Choroid plexus epithelial cell (primary cell): ENCODE results near the gene ZC3H12C.
"Not testable (repeated sequence)": the region's sequence is repeated elsewhere in the genome, so short reads cannot be mapped to it uniquely, and the experiment has no call there.

Experiments used
- DNase-seq: peaks from one replicate; pipeline ENCODE4 v3.0.0-alpha.2; 2010; ENCODE audit warnings: low read depth
- H3K4me3 ChIP-seq: 2 replicates; pipeline ENCODE4 v1.5.1; 2011; ENCODE audit warnings: low read depth, mild to moderate bottlenecking, control low read depth, low read length, moderate library complexity
- TF ChIP-seq, protein P1 (sequence below): conservative IDR thresholded peaks from 2 replicates; pipeline ENCODE4 v1.5.1; 2011; ENCODE audit warnings: low read depth, mild to moderate bottlenecking, control low read depth, inconsistent platforms, low read length, moderate library complexity

ZC3H12C gene

DNA sequence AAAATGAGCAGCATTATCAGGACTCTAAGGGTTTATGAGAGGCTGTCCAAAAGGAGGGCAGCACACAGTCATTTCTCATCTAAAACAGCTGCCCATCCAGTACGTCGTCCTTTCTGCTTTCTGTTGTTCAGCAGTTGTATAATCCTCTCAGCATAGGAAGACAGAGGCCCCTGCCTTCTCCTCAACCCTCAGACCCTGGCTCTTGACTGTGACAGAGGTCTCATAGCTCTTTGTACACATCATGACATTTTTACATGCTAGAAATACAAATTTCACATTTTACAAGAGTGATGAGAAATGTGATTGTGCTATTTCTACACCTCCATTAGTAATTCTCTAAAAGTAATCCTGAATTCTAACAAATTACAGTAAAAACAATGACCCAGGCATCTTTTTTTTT lies 36.2 kb upstream of the ZC3H12C start:
- TF ChIP-seq, protein P1, sequence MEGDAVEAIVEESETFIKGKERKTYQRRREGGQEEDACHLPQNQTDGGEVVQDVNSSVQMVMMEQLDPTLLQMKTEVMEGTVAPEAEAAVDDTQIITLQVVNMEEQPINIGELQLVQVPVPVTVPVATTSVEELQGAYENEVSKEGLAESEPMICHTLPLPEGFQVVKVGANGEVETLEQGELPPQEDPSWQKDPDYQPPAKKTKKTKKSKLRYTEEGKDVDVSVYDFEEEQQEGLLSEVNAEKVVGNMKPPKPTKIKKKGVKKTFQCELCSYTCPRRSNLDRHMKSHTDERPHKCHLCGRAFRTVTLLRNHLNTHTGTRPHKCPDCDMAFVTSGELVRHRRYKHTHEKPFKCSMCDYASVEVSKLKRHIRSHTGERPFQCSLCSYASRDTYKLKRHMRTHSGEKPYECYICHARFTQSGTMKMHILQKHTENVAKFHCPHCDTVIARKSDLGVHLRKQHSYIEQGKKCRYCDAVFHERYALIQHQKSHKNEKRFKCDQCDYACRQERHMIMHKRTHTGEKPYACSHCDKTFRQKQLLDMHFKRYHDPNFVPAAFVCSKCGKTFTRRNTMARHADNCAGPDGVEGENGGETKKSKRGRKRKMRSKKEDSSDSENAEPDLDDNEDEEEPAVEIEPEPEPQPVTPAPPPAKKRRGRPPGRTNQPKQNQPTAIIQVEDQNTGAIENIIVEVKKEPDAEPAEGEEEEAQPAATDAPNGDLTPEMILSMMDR, result no peak
- no peak for DNase-seq
- H3K4me3 ChIP-seq, result no peak overlapping the region

DNA sequence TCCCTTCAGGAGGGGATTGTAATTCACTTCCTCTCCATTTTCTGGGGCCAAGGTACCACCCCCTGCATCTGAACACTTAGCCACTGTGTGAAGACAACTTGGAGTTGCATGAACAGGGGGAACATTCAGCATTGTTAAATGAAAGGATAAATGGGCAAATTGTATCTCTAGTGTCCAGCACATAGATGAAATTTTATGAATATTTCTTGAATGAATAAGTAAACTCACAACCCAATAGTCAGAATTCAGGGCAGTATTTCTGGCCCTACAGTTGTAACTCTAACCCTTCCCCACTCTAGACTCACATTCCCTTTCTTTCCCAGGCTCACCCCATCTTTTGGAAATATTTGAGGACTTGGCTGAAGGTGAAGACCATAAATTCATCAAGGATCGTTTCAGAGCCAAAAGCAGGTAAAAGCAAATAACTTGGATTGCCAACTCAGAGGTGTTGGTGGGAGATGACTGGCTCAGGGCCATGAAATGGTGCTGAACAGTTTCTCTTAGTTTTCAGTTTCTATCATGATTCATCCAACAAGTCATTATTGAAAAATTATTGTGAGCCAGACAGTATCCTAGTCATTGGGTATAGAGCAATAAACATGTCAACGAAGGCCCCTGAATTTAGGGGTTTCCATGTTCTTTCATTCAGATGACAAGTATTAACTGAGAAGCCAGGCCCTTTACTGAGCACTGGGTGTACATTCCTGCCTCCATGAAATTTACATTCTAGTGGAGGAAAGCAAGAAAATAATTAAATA lies 33.3 kb upstream of the ZC3H12C start:
- DNase-seq, result peak; percentile 54
- TF ChIP-seq, protein P1, result no peak
- no peak overlapping the region for H3K4me3 ChIP-seq

DNA sequence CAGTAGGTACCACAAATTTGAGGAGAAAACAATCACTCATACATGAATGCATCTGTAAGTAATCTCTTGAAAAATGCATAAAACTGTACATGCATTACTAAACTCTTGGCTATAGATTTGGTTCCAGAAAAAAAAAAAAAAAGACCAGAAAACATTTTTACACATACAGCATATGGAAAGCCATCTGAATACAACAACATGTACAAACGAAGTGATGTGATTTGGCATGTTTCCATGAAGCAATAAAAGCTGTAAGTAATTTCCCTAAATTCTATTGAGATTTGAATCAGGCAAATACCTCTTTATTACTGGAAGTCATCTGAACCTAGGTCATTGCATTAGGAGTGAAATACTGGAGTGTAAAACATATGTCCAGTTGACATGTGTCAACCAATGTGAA lies 31.9 kb upstream of the ZC3H12C start:
- H3K4me3 ChIP-seq, result no peak overlapping the region
- no peak for DNase-seq
- TF ChIP-seq, protein P1, result no peak

DNA sequence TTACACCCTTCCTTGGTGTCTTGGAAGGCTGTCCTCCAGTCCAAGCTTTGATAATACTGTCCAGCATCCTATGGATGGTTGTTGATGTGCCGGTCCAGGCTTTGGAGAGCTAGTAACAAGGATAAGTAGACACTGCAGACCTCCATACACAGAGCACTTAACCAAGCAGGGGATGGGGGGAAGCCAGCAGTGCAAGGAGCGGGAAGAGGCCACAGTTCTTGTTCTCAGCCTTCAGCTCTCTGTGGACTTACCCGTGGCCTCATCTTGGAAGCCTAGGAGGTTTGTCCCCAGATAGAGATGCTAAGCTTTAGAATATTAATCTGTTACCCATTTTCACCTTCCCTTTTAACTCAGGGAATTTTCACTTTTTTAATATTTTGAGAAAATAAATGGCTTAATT lies 30.9 kb upstream of the ZC3H12C start:
- no peak overlapping the region for H3K4me3 ChIP-seq
- TF ChIP-seq, protein P1, result no peak
- no peak for DNase-seq

DNA sequence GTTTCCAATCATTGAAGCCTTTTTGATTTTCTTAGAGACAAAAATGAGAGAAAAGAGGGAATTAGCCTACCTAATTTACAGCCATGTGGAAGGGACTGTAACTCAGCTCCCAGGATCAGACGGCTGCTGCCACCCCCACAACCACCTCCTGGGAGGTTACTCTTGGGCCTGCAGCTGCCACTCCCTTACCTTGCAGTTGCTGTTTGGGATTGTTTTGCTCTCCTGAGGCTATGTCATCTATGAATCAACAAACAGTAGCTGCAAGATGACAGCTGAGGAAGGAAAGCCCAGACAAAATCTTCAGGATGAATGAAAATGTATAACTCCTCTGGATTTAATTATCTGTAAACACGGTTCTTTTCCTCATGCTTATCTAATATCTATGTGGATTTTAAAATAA lies 28.0 kb upstream of the ZC3H12C start:
- TF ChIP-seq, protein P1, result no peak
- DNase-seq, result no peak
- no peak overlapping the region for H3K4me3 ChIP-seq

DNA sequence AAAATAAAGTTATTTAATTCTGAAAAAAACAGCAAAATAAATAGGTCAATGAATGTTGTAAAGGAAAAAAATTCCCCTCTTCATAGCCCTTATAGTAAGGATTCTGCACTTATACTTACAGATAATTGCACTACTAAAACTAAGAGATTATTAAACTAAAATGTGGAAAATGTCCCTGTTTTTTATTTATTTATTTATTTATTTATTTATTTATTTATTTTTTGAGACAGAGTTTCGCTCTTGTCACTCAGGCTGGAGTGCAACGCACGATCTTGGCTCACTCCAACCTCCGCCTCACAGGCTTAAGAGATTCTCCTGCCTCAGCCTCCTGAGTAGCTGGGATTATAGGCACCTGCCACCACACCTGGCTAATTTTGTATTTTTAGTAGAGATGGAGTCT lies 25.2 kb upstream of the ZC3H12C start:
- H3K4me3 ChIP-seq, DNase-seq: not testable (repeated sequence)

DNA sequence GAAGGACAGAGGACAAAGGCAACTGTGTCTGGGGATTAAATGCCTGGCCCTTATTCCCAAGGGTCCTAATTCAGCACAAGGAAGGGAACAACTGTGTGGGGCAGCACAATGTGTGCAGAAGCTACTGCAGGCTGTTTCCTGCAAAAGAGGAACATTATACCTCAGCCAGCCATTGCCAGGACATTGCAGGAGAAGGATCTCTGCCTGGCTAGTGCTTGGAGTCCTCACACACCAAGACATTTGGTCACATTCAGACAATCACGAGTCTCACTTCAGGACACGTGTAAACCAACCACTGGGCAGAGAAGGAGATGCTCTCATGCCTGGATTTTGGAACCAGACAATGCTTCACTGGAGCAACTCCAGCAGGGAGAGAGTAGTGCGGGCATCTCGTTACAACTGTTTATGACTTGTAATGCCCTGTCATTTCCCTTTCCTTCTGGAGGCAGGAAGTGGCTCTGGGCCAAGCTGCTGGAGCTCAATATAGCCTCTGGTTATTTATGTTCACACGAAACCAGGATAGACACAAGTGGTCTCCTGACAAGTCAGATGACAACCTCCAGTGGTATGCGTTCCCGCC lies 23.9 kb upstream of the ZC3H12C start:
- TF ChIP-seq, protein P1, result no peak
- H3K4me3 ChIP-seq, result no peak overlapping the region
- DNase-seq, result peak; percentile 83
